ENCODE measurements around the gene TPRG1. TPM values are rescaled to one million over a fixed set of nuclear protein-coding genes. Genes with fewer than 3 reads are reported as not detected.
A peak's percentile ranks its signal among the peaks of the same experiment; 100 is the strongest.

TPRG1 gene, protein sequence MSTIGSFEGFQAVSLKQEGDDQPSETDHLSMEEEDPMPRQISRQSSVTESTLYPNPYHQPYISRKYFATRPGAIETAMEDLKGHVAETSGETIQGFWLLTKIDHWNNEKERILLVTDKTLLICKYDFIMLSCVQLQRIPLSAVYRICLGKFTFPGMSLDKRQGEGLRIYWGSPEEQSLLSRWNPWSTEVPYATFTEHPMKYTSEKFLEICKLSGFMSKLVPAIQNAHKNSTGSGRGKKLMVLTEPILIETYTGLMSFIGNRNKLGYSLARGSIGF
- 21.6 TPM for total RNA-seq

DNA sequence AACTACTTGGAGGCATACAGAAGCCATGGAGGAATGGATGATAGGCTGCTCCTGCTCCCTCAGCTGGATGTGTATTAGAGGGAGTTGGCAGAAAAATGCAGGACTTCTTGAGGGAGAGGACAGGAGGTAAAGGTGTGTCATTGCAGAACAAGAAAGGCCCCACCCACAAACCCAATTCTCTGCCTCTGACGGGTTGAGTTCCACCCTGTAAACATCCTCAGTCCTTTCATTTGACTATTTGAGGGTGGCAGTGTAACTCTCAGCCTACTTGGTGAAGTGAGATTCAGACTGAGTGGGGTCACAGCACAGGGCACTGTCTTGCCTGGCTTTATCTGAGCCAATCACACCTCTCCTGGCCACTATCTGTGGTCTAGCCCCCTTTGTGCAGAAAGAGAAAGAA, at the start of gene TPRG1:
Gene TPRG1 (plus strand): TSS at position 265 of the 400 bp plus-strand sequence. CDS start 35,414 bp downstream, outside the sequence.
- Histone ChIP-seq H3K9me3 (no peaks in the 10 kb centered on the region), H3K36me3 (no peaks in the 10 kb centered on the region), H3K4me1 (no peaks in the 10 kb centered on the region), H3K27ac (no peak within 1 kb of the TSS), H3K27me3 (no peaks in the 10 kb centered on the region), H3K4me3 (peak within 1 kb of the TSS in 1 of 2 donors; percentile 15)
- TF ChIP-seq POLR2AphosphoS5 (IDR thresholded peaks at IDR 0.05; ENCODE audit: insufficient read depth in 1 of 2, low read depth in 1 of 2): no peak
- TF ChIP-seq, protein P1, sequence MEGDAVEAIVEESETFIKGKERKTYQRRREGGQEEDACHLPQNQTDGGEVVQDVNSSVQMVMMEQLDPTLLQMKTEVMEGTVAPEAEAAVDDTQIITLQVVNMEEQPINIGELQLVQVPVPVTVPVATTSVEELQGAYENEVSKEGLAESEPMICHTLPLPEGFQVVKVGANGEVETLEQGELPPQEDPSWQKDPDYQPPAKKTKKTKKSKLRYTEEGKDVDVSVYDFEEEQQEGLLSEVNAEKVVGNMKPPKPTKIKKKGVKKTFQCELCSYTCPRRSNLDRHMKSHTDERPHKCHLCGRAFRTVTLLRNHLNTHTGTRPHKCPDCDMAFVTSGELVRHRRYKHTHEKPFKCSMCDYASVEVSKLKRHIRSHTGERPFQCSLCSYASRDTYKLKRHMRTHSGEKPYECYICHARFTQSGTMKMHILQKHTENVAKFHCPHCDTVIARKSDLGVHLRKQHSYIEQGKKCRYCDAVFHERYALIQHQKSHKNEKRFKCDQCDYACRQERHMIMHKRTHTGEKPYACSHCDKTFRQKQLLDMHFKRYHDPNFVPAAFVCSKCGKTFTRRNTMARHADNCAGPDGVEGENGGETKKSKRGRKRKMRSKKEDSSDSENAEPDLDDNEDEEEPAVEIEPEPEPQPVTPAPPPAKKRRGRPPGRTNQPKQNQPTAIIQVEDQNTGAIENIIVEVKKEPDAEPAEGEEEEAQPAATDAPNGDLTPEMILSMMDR (IDR thresholded peaks at IDR 0.05): no peak
- TF ChIP-seq POLR2A (IDR thresholded peaks at IDR 0.05): no peak
- intact Hi-C loops (cut with DNase I): no loop called here
- DNase-seq (ENCODE audit: extremely low spot score in 2 of 2): no peak

DNA sequence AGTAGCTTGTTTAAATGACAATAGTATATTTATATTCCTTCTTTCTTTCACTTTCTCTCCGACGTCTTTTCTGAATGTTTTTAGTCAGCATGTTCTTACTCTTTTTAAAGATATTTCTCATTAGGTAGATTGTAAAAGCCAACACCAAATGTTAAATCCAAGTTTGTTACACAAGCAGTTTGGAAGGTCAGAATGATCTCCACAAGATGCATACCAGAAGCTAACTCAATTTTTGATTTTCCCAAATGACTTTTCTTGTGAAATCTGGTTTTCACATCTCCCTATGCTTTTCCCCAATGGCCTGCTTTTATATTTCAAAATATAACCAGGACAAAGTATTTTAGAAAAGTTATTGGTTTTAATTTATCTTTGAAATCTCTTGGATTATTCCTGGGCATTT, 49.7 kb upstream of the TPRG1 start:
- H3K27me3 ChIP-seq: no peaks in the 10 kb centered on the region
- peaks cover 72% of the 10 kb centered on the region for H3K4me1 ChIP-seq
- TF ChIP-seq POLR2AphosphoS5 (IDR thresholded peaks at IDR 0.05; ENCODE audit: insufficient read depth in 1 of 2, low read depth in 1 of 2) (peak; percentile 30 to 44), POLR2A (IDR thresholded peaks at IDR 0.05) (no peak)
- TF ChIP-seq, protein P1 (IDR thresholded peaks at IDR 0.05): no peak
- intact Hi-C loops (cut with DNase I): no loop called here
- H3K9me3 ChIP-seq: no peaks in the 10 kb centered on the region
- H3K36me3 ChIP-seq: no peaks in the 10 kb centered on the region
- peak overlapping the region; percentile 8 to 25 for H3K4me3 ChIP-seq
- peak overlapping the region; percentile 78 for H3K27ac ChIP-seq
- no peak for DNase-seq (ENCODE audit: extremely low spot score in 2 of 2)

DNA sequence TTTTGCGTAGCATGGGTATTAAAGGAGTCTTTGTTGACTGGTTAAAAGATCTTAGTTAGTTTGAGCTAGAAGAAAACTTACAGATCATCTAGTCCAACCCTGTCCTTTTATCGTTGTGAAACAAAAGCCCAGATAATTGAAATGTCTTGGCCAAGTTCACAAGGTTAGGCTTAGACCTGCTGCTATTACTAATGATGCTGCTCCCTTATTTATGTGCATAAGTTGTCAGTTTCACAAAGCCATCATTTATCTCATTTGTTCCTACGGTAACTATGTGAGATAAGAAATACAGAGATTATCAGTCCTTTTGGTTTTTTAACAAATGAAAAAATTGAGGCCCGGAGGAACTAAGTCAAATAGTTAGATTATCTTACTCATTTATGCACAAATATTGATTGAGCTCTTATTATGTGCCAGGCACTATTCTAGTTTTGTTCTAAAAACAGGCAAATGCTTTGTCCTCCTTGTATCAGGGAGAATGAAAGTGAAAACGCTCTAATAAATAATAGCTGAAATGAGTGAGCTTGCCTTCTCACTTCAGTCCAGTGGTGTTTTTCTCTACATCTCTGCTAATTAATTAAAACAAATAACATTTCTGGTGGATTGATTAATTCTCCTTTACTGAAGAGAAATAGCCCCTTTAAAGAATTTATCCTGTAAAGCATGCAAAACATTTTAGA, 49.1 kb upstream of the TPRG1 start:
- peaks cover 76% of the 10 kb centered on the region for H3K4me1 ChIP-seq
- TF ChIP-seq, protein P1 (IDR thresholded peaks at IDR 0.05): no peak
- TF ChIP-seq POLR2AphosphoS5 (IDR thresholded peaks at IDR 0.05; ENCODE audit: insufficient read depth in 1 of 2, low read depth in 1 of 2): no peak
- TF ChIP-seq POLR2A (IDR thresholded peaks at IDR 0.05): no peak
- H3K27me3 ChIP-seq: no peaks in the 10 kb centered on the region
- no peak for DNase-seq (ENCODE audit: extremely low spot score in 2 of 2)
- peak overlapping the region; percentile 78 for H3K27ac ChIP-seq
- peak overlapping the region; percentile 9 to 25 for H3K4me3 ChIP-seq
- H3K9me3 ChIP-seq: no peaks in the 10 kb centered on the region
- intact Hi-C loops (cut with DNase I): no loop called here
- H3K36me3 ChIP-seq: no peaks in the 10 kb centered on the region

DNA sequence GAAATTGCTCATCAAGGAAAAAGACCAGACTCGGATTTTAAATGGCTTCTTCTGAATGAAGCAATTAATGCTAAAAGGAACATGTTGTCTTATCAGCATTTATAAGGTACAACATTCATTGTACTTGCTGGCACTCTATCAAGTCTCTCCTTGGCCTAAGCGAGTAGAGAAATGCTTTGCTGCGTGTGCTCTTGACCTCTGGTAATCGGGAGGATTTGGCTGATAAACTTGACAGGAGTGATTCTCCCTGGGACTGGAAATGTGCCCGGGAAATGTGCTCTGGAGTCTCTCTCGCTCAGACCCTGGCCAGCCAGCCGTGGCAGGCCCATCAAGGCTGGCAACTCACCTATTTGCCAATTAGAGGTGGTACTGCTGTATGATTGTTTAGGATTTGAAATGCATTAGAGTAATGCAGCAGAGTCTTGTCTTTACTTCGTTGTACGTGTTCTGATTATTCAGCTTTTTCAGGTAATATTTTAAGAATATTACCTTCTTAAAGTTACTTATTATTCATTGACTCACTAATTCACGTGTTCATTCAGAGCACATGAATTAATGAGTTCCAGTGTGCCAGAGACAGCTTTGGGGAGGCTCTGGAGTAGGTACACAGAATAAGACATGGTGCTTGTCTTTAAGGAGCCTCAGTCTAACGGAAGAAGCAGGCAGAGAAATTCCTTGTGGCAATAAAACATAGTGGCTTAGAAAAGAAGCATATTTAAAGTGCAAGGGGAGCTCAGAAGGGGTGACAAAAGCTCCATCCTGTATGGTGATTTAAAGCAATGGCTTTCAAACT, 48.0 kb upstream of the TPRG1 start:
- Histone ChIP-seq H3K27ac (peak overlapping the region; percentile 78), H3K4me1 (peaks cover 76% of the 10 kb centered on the region), H3K4me3 (no peak overlapping the region), H3K27me3 (no peaks in the 10 kb centered on the region), H3K9me3 (no peaks in the 10 kb centered on the region), H3K36me3 (no peaks in the 10 kb centered on the region)
- intact Hi-C loops (cut with DNase I): no loop called here
- DNase-seq (ENCODE audit: extremely low spot score in 2 of 2): no peak
- TF ChIP-seq, protein P1 (IDR thresholded peaks at IDR 0.05): no peak
- peak; percentile 48 to 53 for TF ChIP-seq POLR2AphosphoS5 (IDR thresholded peaks at IDR 0.05; ENCODE audit: insufficient read depth in 1 of 2, low read depth in 1 of 2)

Measured in vagina (tissue), 2 donors.